ENCODE data around the gene NDUFA5.

NDUFA5 gene

GRCh38 chr7:123505221-123505620, 52.4 kb downstream of the NDUFA5 start:
- no peak for DNase-seq (ENCODE audit: low read depth in 2 of 2)

GRCh38 chr7:123502201-123502600, 55.4 kb downstream of the NDUFA5 start:
- DNase-seq (ENCODE audit: low read depth in 2 of 2) = no peak

GRCh38 chr7:123500878-123501489, 56.6 kb downstream of the NDUFA5 start:
- no peak for DNase-seq (ENCODE audit: low read depth in 2 of 2)

DNA sequence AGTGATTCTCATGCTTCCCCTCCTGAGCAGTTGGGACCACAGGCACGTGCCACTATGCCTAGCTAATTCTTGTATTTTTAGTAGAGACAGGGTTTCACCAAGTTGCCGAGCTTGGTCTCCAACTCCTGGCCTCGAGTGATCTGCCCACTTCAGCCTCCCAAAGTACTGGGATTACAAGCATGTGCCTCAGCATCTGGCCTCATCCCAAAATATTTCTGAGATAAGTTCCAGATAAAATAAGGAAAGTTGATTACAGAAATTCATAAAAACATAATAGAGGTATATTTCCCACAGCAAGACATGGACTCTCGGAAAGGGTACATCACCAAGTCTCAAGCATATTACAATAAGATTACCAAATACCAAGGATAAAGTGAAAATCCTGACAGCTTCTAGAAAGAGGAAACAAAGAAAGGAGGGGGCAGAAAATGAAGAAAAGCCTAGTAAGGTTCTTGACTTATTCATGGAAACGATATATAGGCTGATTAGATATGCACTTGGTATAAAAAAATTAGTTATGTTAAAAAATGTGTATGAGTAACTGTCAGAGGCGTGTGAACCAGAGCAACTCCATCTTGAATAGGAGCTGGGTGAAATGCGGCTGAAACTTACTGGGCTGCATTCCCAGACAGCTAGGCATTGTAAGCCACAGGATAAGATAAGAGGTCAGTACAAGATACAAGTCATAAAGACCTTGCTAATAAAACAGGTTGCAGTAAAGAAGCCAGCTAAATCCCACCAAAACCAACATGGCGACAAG, 58.2 kb downstream of the NDUFA5 start:
- no peak for DNase-seq (ENCODE audit: low read depth in 2 of 2)

- no peak for DNase-seq (ENCODE audit: low read depth in 2 of 2)
These were observed 59.0 kb downstream of the NDUFA5 start for GRCh38 chr7:123498601-123499000.

DNA sequence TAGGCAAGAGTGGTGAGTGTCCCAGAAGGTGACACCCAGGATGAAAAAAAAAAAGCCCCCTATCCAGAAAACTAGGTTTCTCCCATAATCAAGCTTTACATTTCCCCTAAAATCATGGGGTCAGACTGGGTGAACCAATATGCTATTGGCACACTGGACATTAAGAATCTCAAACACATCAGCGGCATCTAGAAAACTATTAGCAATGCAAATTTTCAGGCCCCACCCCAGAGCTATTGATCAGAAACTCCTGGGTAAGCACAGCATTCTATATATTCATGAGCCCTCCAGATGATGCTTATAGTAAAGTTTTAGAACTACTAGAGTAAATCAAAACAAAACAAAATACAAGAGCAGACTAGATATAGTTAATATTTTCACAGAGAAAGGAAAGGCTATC, 59.6 kb downstream of the NDUFA5 start:
- DNase-seq (ENCODE audit: low read depth in 2 of 2) = no peak

- no peak for DNase-seq (ENCODE audit: low read depth in 2 of 2)
These were observed 63.3 kb downstream of the NDUFA5 start for GRCh38 chr7:123494193-123494796.

DNA sequence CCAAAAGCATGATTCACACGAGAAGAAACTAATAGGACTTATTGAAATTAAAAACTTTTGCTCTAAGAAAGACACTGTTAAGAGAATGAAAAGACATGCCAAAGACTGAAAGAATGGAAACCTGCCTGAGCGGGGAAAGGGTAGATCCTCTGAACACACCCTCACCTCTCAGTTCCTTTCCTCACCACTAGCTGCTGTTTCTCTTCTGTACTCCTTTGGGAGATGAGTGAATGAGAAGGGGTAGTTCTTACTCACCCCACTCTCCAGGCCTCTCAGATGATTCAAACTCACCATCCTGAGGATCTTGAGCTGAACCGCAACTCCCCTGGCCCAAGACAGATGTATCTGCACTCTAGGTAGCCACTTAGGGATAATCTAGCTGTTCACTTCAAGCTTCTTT, 65.1 kb downstream of the NDUFA5 start:
- DNase-seq (ENCODE audit: low read depth in 2 of 2) = no peak
